Common myeloid progenitor, CD34-positive (primary cell): ENCODE results near the gene NPHP4.

Experiments
- CTCF ChIA-PET: fragments of 350-600 bp; sonication (Branson Sonifier 250); formaldehyde crosslinking; loops from one replicate; lab custom pipeline; 2021; ENCODE audit warnings: antibody characterized with exemption; lab: Charles Lee
- POLR2A ChIA-PET: fragments of 350-600 bp; sonication (Branson Sonifier 250); formaldehyde crosslinking; loops from one replicate; lab custom pipeline; 2021; ENCODE audit warnings: antibody characterized with exemption; lab: Charles Lee
- DNase-seq, 3 donors: peaks; one replicate each; pipeline versions ENCODE4 v3.0.0 to v3.0.0-alpha.2; 2013
- H3K27ac ChIP-seq, 2 experiments: 1 replicate in 1 of 2; 2 replicates in 1 of 2; pipeline ENCODE4 v1.7.0; 2013; ENCODE audit warnings: inconsistent platforms in 2 of 2, low read length in 2 of 2, mild to moderate bottlenecking in 2 of 2, low read depth in 1 of 2, moderate library complexity in 1 of 2; ENCODE audit not compliant: severe bottlenecking in 2 of 2, insufficient read depth in 1 of 2, poor library complexity in 1 of 2
- H3K27me3 ChIP-seq, 5 experiments: replicated peaks in 2 of 5; 1 replicate in 3 of 5; 2 replicates in 2 of 5; pipeline versions ENCODE4 v1.6.1 to v1.7.0; 2013; ENCODE audit warnings: low read length in 4 of 5, mild to moderate bottlenecking in 2 of 5, moderate library complexity in 2 of 5, inconsistent platforms in 1 of 5; ENCODE audit not compliant: insufficient read depth in 5 of 5, control insufficient read depth in 4 of 5
- H3K36me3 ChIP-seq, 4 experiments: 1 replicate in 2 of 4; 2 replicates in 2 of 4; pipeline versions ENCODE4 v1.6.1 to v1.7.0; 2013; ENCODE audit warnings: low read length in 3 of 4, control low read depth in 1 of 4, mild to moderate bottlenecking in 1 of 4; ENCODE audit not compliant: control insufficient read depth in 4 of 4, insufficient read depth in 4 of 4
- H3K4me1 ChIP-seq, 4 experiments: 1 replicate in 3 of 4; 2 replicates in 1 of 4; pipeline versions ENCODE4 v1.6.1 to v1.7.1; 2013; ENCODE audit warnings: low read length in 3 of 4, mild to moderate bottlenecking in 3 of 4, control low read depth in 1 of 4, inconsistent platforms in 1 of 4, moderate library complexity in 1 of 4; ENCODE audit not compliant: control insufficient read depth in 4 of 4, insufficient read depth in 4 of 4; ENCODE audit errors: control extremely low read depth in 1 of 4
- H3K4me3 ChIP-seq, 7 experiments: 1 replicate in 4 of 7; 2 replicates in 3 of 7; pipeline versions ENCODE4 v1.5.1 to v1.7.0; 2013; ENCODE audit warnings: mild to moderate bottlenecking in 7 of 7, low read length in 6 of 7, moderate library complexity in 6 of 7, inconsistent platforms in 2 of 7, low read depth in 2 of 7, control low read depth in 1 of 7; ENCODE audit not compliant: insufficient read depth in 4 of 7, control insufficient read depth in 1 of 7; ENCODE audit errors: extremely low read depth in 1 of 7
- H3K9me3 ChIP-seq, 5 experiments: 1 replicate in 4 of 5; 2 replicates in 1 of 5; pipeline versions ENCODE4 v1.6.1 to v1.7.1; 2013; ENCODE audit warnings: low read length in 4 of 5, mild to moderate bottlenecking in 2 of 5, inconsistent platforms in 1 of 5, low read depth in 1 of 5, moderate library complexity in 1 of 5; ENCODE audit not compliant: control insufficient read depth in 4 of 5, insufficient read depth in 2 of 5; ENCODE audit errors: control extremely low read depth in 1 of 5
- WGBS: methylation state at CpG from one replicate; pipeline ENCODE4 v1.1.5; 2013; ENCODE audit not compliant: insufficient coverage; 5-methylcytosine and 5-hydroxymethylcytosine counted together

Gene NPHP4

GRCh38 chr1:5863238-5863637 is 129.0 kb downstream of the NPHP4 start:
- Histone ChIP-seq H3K4me3 (no peak overlapping the region), H3K27ac (no peak overlapping the region), H3K9me3 (no peaks in the 10 kb centered on the region), H3K27me3 (no peaks in the 10 kb centered on the region), H3K36me3 (peaks cover 0 to 4% (median 2%) of the 10 kb centered on the region in 4 experiments), H3K4me1 (no peaks in the 10 kb centered on the region)
- ChIA-PET CTCF (no interaction called here), POLR2A (no interaction called here)
- no peak for DNase-seq
- 96% methylated on average over 16 of the region's 17 CpGs for WGBS

GRCh38 chr1:5861871-5862825 is 130.1 kb downstream of the NPHP4 start:
- Histone ChIP-seq H3K27me3 (no peaks in the 10 kb centered on the region), H3K4me1 (no peaks in the 10 kb centered on the region), H3K9me3 (no peaks in the 10 kb centered on the region), H3K36me3 (peaks cover 0 to 4% (median 2%) of the 10 kb centered on the region in 4 experiments), H3K27ac (no peak overlapping the region), H3K4me3 (no peak overlapping the region)
- WGBS: 98% methylated on average over 23 of the region's 27 CpGs
- CTCF ChIA-PET: no interaction called here
- POLR2A ChIA-PET: no interaction called here
- DNase-seq: no peak

GRCh38 chr1:5860277-5860676 is 131.9 kb downstream of the NPHP4 start:
- 93% methylated on average over 19 of the region's 19 CpGs for WGBS
- Histone ChIP-seq H3K27ac (no peak overlapping the region), H3K27me3 (peaks cover 0 to 6% (median 0%) of the 10 kb centered on the region in 5 experiments), H3K9me3 (no peaks in the 10 kb centered on the region), H3K36me3 (peaks cover 0 to 4% (median 2%) of the 10 kb centered on the region in 4 experiments), H3K4me3 (no peak overlapping the region), H3K4me1 (peaks cover 0 to 5% (median 0%) of the 10 kb centered on the region in 4 experiments)
- no peak for DNase-seq
- ChIA-PET POLR2A (no interaction called here), CTCF (no interaction called here)

GRCh38 chr1:5859766-5860165 is 132.5 kb downstream of the NPHP4 start:
- Histone ChIP-seq H3K9me3 (no peaks in the 10 kb centered on the region), H3K4me3 (no peak overlapping the region), H3K4me1 (peaks cover 0 to 5% (median 0%) of the 10 kb centered on the region in 4 experiments), H3K27ac (no peak overlapping the region), H3K36me3 (peaks cover 0 to 4% (median 2%) of the 10 kb centered on the region in 4 experiments), H3K27me3 (peaks cover 0 to 6% (median 0%) of the 10 kb centered on the region in 5 experiments)
- no peak for DNase-seq
- POLR2A ChIA-PET: no interaction called here
- CTCF ChIA-PET: no interaction called here
- WGBS: 97% methylated on average over 14 of the region's 16 CpGs

GRCh38 chr1:5858844-5859407 is 133.3 kb downstream of the NPHP4 start:
- CTCF ChIA-PET: interaction anchor here (0.8 kb wide), 1 partner anchor 20 kb away, joined by 3 read pairs; no protein-coding TSS in a partner anchor
- POLR2A ChIA-PET: no interaction called here

GRCh38 chr1:5858246-5858645 is 134.0 kb downstream of the NPHP4 start:
- CTCF ChIA-PET: interaction anchor here (0.8 kb wide), 1 partner anchor 21 kb away, joined by 3 read pairs; no protein-coding TSS in a partner anchor
- POLR2A ChIA-PET: no interaction called here
- Histone ChIP-seq H3K9me3 (no peaks in the 10 kb centered on the region), H3K4me1 (peaks cover 0 to 5% (median 0%) of the 10 kb centered on the region in 4 experiments), H3K4me3 (no peak overlapping the region), H3K36me3 (peaks cover 0 to 3% (median 0%) of the 10 kb centered on the region in 4 experiments), H3K27ac (no peak overlapping the region), H3K27me3 (peaks cover 0 to 9% (median 0%) of the 10 kb centered on the region in 5 experiments)
- DNase-seq: no peak
- 94% methylated on average over 15 of the region's 19 CpGs for WGBS

More at GRCh38 chr1:5858844-5859407, 133.3 kb downstream of the NPHP4 start:
- Histone ChIP-seq H3K9me3 (no peaks in the 10 kb centered on the region), H3K27me3 (peaks cover 0 to 9% (median 0%) of the 10 kb centered on the region in 5 experiments), H3K4me3 (no peak overlapping the region), H3K27ac (no peak overlapping the region), H3K4me1 (peaks cover 0 to 5% (median 0%) of the 10 kb centered on the region in 4 experiments), H3K36me3 (peaks cover 0 to 4% (median 2%) of the 10 kb centered on the region in 4 experiments)
- WGBS: 95% methylated on average over 24 of the region's 25 CpGs
- no peak for DNase-seq
